Liver (tissue), 9 donors: ENCODE data around the gene DHRS9. TPM values are rescaled to one million over a fixed set of nuclear protein-coding genes. Genes with fewer than 3 reads are reported as not detected.

Experiments
- DNase-seq: peaks from one replicate; pipeline ENCODE4 v3.0.0-alpha.2; 2017; ENCODE audit warnings: low spot score
- H3K27ac ChIP-seq, 2 donors: one replicate each; pipeline ENCODE4 v1.7.0; 2013; ENCODE audit warnings: inconsistent platforms in 2 of 2, low read length in 2 of 2, control low read depth in 1 of 2, low read depth in 1 of 2, mild to moderate bottlenecking in 1 of 2
- H3K27me3 ChIP-seq, 4 donors: one replicate each; pipeline versions ENCODE4 v1.6.1 to v1.7.0; 2013; ENCODE audit warnings: low read length in 3 of 4, inconsistent platforms in 1 of 4, mild to moderate bottlenecking in 1 of 4, moderate library complexity in 1 of 4; ENCODE audit not compliant: control insufficient read depth in 4 of 4, insufficient read depth in 4 of 4
- H3K36me3 ChIP-seq, 4 donors: one replicate each; pipeline versions ENCODE4 v1.6.1 to v1.7.0; 2013; ENCODE audit warnings: low read length in 3 of 4, mild to moderate bottlenecking in 3 of 4, low read depth in 1 of 4, moderate library complexity in 1 of 4; ENCODE audit not compliant: control insufficient read depth in 4 of 4, insufficient read depth in 3 of 4
- H3K4me1 ChIP-seq, 4 donors: one replicate each; pipeline versions ENCODE4 v1.6.1 to v1.7.0; 2013; ENCODE audit warnings: low read length in 3 of 4, mild to moderate bottlenecking in 3 of 4, moderate library complexity in 1 of 4; ENCODE audit not compliant: control insufficient read depth in 4 of 4, insufficient read depth in 4 of 4
- H3K4me3 ChIP-seq, 3 donors: one replicate each; pipeline versions ENCODE4 v1.6.1 to v1.7.0; 2013; ENCODE audit warnings: low read length in 3 of 3, control low read depth in 1 of 3, low read depth in 1 of 3, mild to moderate bottlenecking in 1 of 3
- H3K9ac ChIP-seq, 2 donors: one replicate each; pipeline ENCODE4 v1.7.0; 2013; ENCODE audit warnings: low read length in 2 of 2, mild to moderate bottlenecking in 2 of 2, moderate library complexity in 2 of 2, control low read depth in 1 of 2, low read depth in 1 of 2
- H3K9me3 ChIP-seq, 4 donors: one replicate each; pipeline versions ENCODE4 v1.6.1 to v1.7.0; 2013; ENCODE audit warnings: low read length in 3 of 4; ENCODE audit not compliant: control insufficient read depth in 4 of 4
- ATF3 ChIP-seq: IDR thresholded peaks from 2 replicates; pipeline ENCODE4 v1.6.1; 2016; ENCODE audit warnings: antibody characterized with exemption
- EGR1 ChIP-seq, 2 donors: IDR thresholded peaks; 2 replicates each; pipeline ENCODE4 v1.6.1; 2016 to 2018; ENCODE audit warnings: antibody characterized with exemption in 2 of 2, low read depth in 2 of 2
- FOXA1 ChIP-seq: IDR thresholded peaks from 2 replicates; pipeline ENCODE4 v1.6.1; 2016; ENCODE audit warnings: antibody characterized with exemption
- FOXA2 ChIP-seq: IDR thresholded peaks from 2 replicates; pipeline ENCODE4 v1.6.1; 2016; ENCODE audit warnings: antibody characterized with exemption
- GABPA ChIP-seq, 2 donors: IDR thresholded peaks in 1 of 2; conservative IDR thresholded peaks in 1 of 2; 2 replicates each; pipeline ENCODE4 v1.6.1; 2016; ENCODE audit warnings: antibody characterized with exemption in 2 of 2, mild to moderate bottlenecking in 1 of 2, moderate library complexity in 1 of 2
- HNF4G ChIP-seq: IDR thresholded peaks from 2 replicates; pipeline ENCODE4 v1.6.1; 2016; ENCODE audit warnings: antibody characterized with exemption
- JUND ChIP-seq, 2 donors: IDR thresholded peaks; 2 replicates each; pipeline ENCODE4 v1.6.1; 2016; ENCODE audit warnings: antibody characterized with exemption in 2 of 2
- RAD21 ChIP-seq, 2 donors: IDR thresholded peaks; 2 replicates each; pipeline ENCODE4 v1.6.1; 2016; ENCODE audit warnings: antibody characterized with exemption in 2 of 2, mild to moderate bottlenecking in 2 of 2
- RXRA ChIP-seq, 2 donors: IDR thresholded peaks; 2 replicates each; pipeline ENCODE4 v1.6.1; 2017 to 2018; ENCODE audit warnings: antibody characterized with exemption in 2 of 2, mild to moderate bottlenecking in 1 of 2
- TAF1 ChIP-seq: conservative IDR thresholded peaks from 2 replicates; pipeline ENCODE4 v1.6.1; 2016; ENCODE audit warnings: antibody characterized with exemption, mild to moderate bottlenecking
- YY1 ChIP-seq: IDR thresholded peaks from 2 replicates; pipeline ENCODE4 v1.6.1; 2016; ENCODE audit warnings: antibody characterized with exemption, mild to moderate bottlenecking
- ZBTB33 ChIP-seq: IDR thresholded peaks from 2 replicates; pipeline ENCODE4 v1.6.1; 2016; ENCODE audit warnings: antibody characterized with exemption
- whole genome bisulfite sequencing: extraction: QIAGEN DNeasy Blood & Tissue Kit; methylation state at CpG from one replicate; pipeline ENCODE4 v1.1.7; 2013; 5-methylcytosine and 5-hydroxymethylcytosine counted together
- polyA plus RNA-seq, 2 donors: library from polyadenylated mRNA; stranded (reverse) in 1 of 2; unstranded in 1 of 2; fragments of 200-250 nt in 1 of 2; fragments of >200 nt in 1 of 2; fragmentation: Nextera tagmentation in 1 of 2; extraction: Ambion mirVana in 1 of 2; gene quantifications; one replicate each; pipeline versions ENCODE4 v1.2.1 to v1.2.3, GENCODE V29; 2013 to 2015
- total RNA-seq, 2 donors: library from RNA; depleted of rRNA; stranded (reverse); fragments of >200 nt; gene quantifications; one replicate each; pipeline ENCODE4 v1.2.3, GENCODE V29; 2014
- TF ChIP-seq, protein P1 (sequence below): IDR thresholded peaks from 2 replicates; pipeline ENCODE4 v1.6.1; 2016; ENCODE audit warnings: antibody characterized with exemption
- TF ChIP-seq, protein P2 (sequence below): IDR thresholded peaks from 2 replicates; pipeline ENCODE4 v1.6.1; 2016; ENCODE audit warnings: antibody characterized with exemption, mild to moderate bottlenecking
- TF ChIP-seq, protein P3 (sequence below): fragments of 150-350 bp; IDR thresholded peaks from 2 replicates; pipeline ENCODE4 v1.5.1; 2017; ENCODE audit warnings: improper control_type of control experiment, low read depth, low read length; ENCODE audit not compliant: missing input control
- donor health status: healthy.
- donor health status: healthy.
- donor health status: healthy.
- donor health status: healthy.
- donor health status: healthy.

DHRS9 gene
- total and polyA plus RNA-seq, 4 donors = 0.25 to 0.93 (median 0.63) TPM

DNA sequence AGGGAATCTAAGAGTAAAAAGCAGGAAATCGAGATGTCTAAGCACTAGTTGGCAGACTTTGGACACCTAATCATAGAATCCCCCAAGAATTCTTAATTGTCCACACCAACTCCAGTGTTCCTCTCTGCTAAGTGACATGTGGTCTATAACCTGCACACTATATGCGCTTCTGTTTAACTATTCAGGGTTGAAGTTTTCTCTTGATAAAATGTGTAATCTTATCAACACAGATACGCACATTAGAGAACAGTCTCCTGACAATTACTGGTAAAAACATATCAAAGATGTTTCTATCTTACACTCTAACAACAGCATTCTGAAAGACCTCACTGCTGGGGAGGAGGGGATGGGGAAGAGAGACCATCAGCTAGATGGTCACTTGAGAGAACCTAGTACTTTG is 42.1 kb upstream of the DHRS9 start:
- Histone ChIP-seq H3K36me3 (no peaks in the 10 kb centered on the region), H3K27me3 (no peaks in the 10 kb centered on the region), H3K4me1 (peaks cover 6 to 47% (median 27%) of the 10 kb centered on the region in 4 donors), H3K9ac (no peak overlapping the region), H3K9me3 (no peaks in the 10 kb centered on the region), H3K27ac (peak overlapping the region; percentile 72 to 91), H3K4me3 (peak overlapping the region in 1 of 3 donors; percentile 1)
- 84% methylated on average over 3 of the region's 3 CpGs for WGBS
- no peak for DNase-seq
- TF ChIP-seq GABPA (IDR thresholded peaks at IDR 0.05 in 1 of 2, conservative IDR thresholded peaks at IDR 0.05 in 1 of 2) = no peak
- TF ChIP-seq, protein P1, sequence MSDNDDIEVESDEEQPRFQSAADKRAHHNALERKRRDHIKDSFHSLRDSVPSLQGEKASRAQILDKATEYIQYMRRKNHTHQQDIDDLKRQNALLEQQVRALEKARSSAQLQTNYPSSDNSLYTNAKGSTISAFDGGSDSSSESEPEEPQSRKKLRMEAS = no peak
- TF ChIP-seq FOXA1 = no peak
- no peak for TF ChIP-seq TAF1
- TF ChIP-seq EGR1 (IDR thresholded peaks at IDR 0.05; ENCODE audit: low read depth in 2 of 2) = no peak
- no peak for TF ChIP-seq ZBTB33
- TF ChIP-seq, protein P2, sequence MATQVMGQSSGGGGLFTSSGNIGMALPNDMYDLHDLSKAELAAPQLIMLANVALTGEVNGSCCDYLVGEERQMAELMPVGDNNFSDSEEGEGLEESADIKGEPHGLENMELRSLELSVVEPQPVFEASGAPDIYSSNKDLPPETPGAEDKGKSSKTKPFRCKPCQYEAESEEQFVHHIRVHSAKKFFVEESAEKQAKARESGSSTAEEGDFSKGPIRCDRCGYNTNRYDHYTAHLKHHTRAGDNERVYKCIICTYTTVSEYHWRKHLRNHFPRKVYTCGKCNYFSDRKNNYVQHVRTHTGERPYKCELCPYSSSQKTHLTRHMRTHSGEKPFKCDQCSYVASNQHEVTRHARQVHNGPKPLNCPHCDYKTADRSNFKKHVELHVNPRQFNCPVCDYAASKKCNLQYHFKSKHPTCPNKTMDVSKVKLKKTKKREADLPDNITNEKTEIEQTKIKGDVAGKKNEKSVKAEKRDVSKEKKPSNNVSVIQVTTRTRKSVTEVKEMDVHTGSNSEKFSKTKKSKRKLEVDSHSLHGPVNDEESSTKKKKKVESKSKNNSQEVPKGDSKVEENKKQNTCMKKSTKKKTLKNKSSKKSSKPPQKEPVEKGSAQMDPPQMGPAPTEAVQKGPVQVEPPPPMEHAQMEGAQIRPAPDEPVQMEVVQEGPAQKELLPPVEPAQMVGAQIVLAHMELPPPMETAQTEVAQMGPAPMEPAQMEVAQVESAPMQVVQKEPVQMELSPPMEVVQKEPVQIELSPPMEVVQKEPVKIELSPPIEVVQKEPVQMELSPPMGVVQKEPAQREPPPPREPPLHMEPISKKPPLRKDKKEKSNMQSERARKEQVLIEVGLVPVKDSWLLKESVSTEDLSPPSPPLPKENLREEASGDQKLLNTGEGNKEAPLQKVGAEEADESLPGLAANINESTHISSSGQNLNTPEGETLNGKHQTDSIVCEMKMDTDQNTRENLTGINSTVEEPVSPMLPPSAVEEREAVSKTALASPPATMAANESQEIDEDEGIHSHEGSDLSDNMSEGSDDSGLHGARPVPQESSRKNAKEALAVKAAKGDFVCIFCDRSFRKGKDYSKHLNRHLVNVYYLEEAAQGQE = no peak
- TF ChIP-seq FOXA2 = no peak
- TF ChIP-seq, protein P3, sequence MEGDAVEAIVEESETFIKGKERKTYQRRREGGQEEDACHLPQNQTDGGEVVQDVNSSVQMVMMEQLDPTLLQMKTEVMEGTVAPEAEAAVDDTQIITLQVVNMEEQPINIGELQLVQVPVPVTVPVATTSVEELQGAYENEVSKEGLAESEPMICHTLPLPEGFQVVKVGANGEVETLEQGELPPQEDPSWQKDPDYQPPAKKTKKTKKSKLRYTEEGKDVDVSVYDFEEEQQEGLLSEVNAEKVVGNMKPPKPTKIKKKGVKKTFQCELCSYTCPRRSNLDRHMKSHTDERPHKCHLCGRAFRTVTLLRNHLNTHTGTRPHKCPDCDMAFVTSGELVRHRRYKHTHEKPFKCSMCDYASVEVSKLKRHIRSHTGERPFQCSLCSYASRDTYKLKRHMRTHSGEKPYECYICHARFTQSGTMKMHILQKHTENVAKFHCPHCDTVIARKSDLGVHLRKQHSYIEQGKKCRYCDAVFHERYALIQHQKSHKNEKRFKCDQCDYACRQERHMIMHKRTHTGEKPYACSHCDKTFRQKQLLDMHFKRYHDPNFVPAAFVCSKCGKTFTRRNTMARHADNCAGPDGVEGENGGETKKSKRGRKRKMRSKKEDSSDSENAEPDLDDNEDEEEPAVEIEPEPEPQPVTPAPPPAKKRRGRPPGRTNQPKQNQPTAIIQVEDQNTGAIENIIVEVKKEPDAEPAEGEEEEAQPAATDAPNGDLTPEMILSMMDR = no peak
- TF ChIP-seq ATF3 = no peak
- TF ChIP-seq HNF4G = no peak
- TF ChIP-seq RXRA (IDR thresholded peaks at IDR 0.05) = no peak
- no peak for TF ChIP-seq JUND (IDR thresholded peaks at IDR 0.05)
- no peak for TF ChIP-seq RAD21 (IDR thresholded peaks at IDR 0.05)

GRCh38 chr2:169029341-169029740 is 40.0 kb upstream of the DHRS9 start:
- Histone ChIP-seq H3K9me3 (no peaks in the 10 kb centered on the region), H3K4me3 (peak overlapping the region; percentile 35 to 74 (median 70)), H3K27me3 (no peaks in the 10 kb centered on the region), H3K4me1 (peaks cover 5 to 41% (median 28%) of the 10 kb centered on the region in 4 donors), H3K9ac (peak overlapping the region; percentile 42 to 90), H3K27ac (peak overlapping the region; percentile 72 to 91), H3K36me3 (no peaks in the 10 kb centered on the region)
- no peak for TF ChIP-seq TAF1
- TF ChIP-seq YY1 = peak; percentile 46
- TF ChIP-seq RXRA (IDR thresholded peaks at IDR 0.05) = peak in 1 of 2 donors; percentile 4
- no peak for DNase-seq
- 30% methylated on average over 5 of the region's 5 CpGs for WGBS
